HepG2 (cell line): ENCODE results near the gene AKTIP.

ENCODE experiments used
- CHD2 ChIP-seq: IDR thresholded peaks from 2 replicates; pipeline ENCODE4 v1.6.1; 2011; ENCODE audit warnings: low read depth, low read length, improper control_type of control experiment
- FOXA3 ChIP-seq: IDR thresholded peaks from 2 replicates; pipeline ENCODE4 v1.6.1; 2016; ENCODE audit warnings: missing genetic modification reagents, missing compliant biosample characterization
- NFIC ChIP-seq: IDR thresholded peaks from 2 replicates; pipeline ENCODE4 v1.6.1; 2012; ENCODE audit warnings: mild to moderate bottlenecking, low read length, inconsistent platforms
- POLR2A ChIP-seq, 2 experiments: IDR thresholded peaks; 2 replicates each; pipeline ENCODE4 v1.6.1; 2011; ENCODE audit warnings: low read depth in 2 of 2, low read length in 2 of 2, mild to moderate bottlenecking in 1 of 2, moderate library complexity in 1 of 2; ENCODE audit not compliant: insufficient read depth in 1 of 2
- SRSF1 ChIP-seq: fragments of 200-400 bp; formaldehyde crosslinking; optimal IDR thresholded peaks from 2 replicates; pipeline ENCODE3; 2017; ENCODE audit warnings: mild to moderate bottlenecking, low read depth, low read length, moderate library complexity
- ZNF251 ChIP-seq: sonication (generic); formaldehyde crosslinking; IDR thresholded peaks from 2 replicates; pipeline ENCODE4 v1.9.0; 2021; ENCODE audit warnings: mild to moderate bottlenecking, missing genetic modification reagents

DNA sequence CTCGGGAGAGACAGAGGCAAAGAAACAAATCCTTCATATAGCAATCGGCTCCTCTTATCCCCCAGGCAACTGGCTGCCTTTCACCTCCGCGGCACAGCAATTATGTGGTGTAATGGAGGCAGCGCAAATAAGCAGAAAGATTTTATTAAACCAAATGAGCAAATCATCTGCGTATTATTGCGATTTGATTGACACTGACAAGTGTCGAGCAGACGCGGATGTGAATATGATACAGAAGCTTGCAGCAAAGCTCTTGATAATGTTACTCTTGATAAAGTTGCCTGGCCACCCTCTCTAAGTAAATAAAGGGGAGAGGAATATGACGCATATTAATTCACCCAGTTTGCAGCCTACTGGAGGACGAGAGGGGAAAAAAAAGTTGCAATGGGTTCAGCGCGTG is 26.5 kb upstream of the AKTIP start:
- TF ChIP-seq POLR2A (IDR thresholded peaks at IDR 0.05; ENCODE audit: insufficient read depth in 1 of 2, low read depth in 2 of 2, low read length in 2 of 2), result no peak
- no peak for TF ChIP-seq SRSF1
- no peak for TF ChIP-seq CHD2
- no peak for TF ChIP-seq FOXA3 (CRISPR knock-in tag)
- no peak for TF ChIP-seq ZNF251 (CRISPR knock-in tag)
- TF ChIP-seq NFIC, result no peak
